Stimulated activated CD4-positive, alpha-beta T cell treated with anti-CD3 and anti-CD28 coated beads, Interleukin-15, amount 100 ng/mL, for 48 hours (primary cell): ENCODE results near the gene ZC2HC1B.
A peak's percentile ranks its signal among the peaks of the same experiment; 100 is the strongest.

Experiments used
- DNase-seq, 2 donors: peaks; one replicate each; pipeline ENCODE4 v3.0.0-alpha.2; 2020; ENCODE audit warnings: low read depth in 2 of 2

ZC2HC1B gene

GRCh38 chr6:143934331-143934730, 70.1 kb downstream of the ZC2HC1B start:
- DNase-seq: no peak

- DNase-seq: no peak
These were observed 70.6 kb downstream of the ZC2HC1B start for GRCh38 chr6:143934867-143935266.

GRCh38 chr6:143936347-143936746, 72.1 kb downstream of the ZC2HC1B start:
- no peak for DNase-seq

- DNase-seq: no peak
These were observed 72.7 kb downstream of the ZC2HC1B start for GRCh38 chr6:143936778-143937667.

- DNase-seq: no peak
These were observed 73.3 kb downstream of the ZC2HC1B start for GRCh38 chr6:143937668-143937970.

- DNase-seq: no peak
These were observed 75.1 kb downstream of the ZC2HC1B start for GRCh38 chr6:143939364-143939763.

GRCh38 chr6:143940011-143940597, 75.8 kb downstream of the ZC2HC1B start:
- DNase-seq: peak; percentile 17 to 38

GRCh38 chr6:143941852-143942627, 77.8 kb downstream of the ZC2HC1B start:
- DNase-seq: peak; percentile 41 to 57

- no peak for DNase-seq
These were observed 83.9 kb downstream of the ZC2HC1B start for GRCh38 chr6:143948208-143948607.

GRCh38 chr6:143949535-143949934, 85.3 kb downstream of the ZC2HC1B start:
- no peak for DNase-seq

- DNase-seq: no peak
These were observed 85.7 kb downstream of the ZC2HC1B start for GRCh38 chr6:143949962-143950361.

GRCh38 chr6:143950875-143951274, 86.6 kb downstream of the ZC2HC1B start:
- DNase-seq: no peak

GRCh38 chr6:143952060-143952778, 87.9 kb downstream of the ZC2HC1B start:
- DNase-seq: no peak

- DNase-seq: no peak
These were observed 88.8 kb downstream of the ZC2HC1B start for GRCh38 chr6:143952947-143953701.

GRCh38 chr6:143953922-143954321, 89.6 kb downstream of the ZC2HC1B start:
- DNase-seq: no peak

- no peak for DNase-seq
These were observed 91.7 kb downstream of the ZC2HC1B start for GRCh38 chr6:143955971-143956370.

- no peak for DNase-seq
These were observed 93.5 kb downstream of the ZC2HC1B start for GRCh38 chr6:143957679-143958274.

- no peak for DNase-seq
These were observed 94.6 kb downstream of the ZC2HC1B start for GRCh38 chr6:143958839-143959399.

- DNase-seq: no peak
These were observed 95.7 kb downstream of the ZC2HC1B start for GRCh38 chr6:143959927-143960326.

GRCh38 chr6:143961066-143961465, 96.8 kb downstream of the ZC2HC1B start:
- no peak for DNase-seq
